Hepatocyte (in vitro differentiated cells): Measurements from ENCODE around the gene CTRB2. TPM values are rescaled to one million over a fixed set of nuclear protein-coding genes. Genes with fewer than 3 reads are reported as not detected.

Source experiments
- DNase-seq: peaks from one replicate; pipeline ENCODE4 v3.0.0-alpha.2; 2016; ENCODE audit warnings: low spot score
- H2AFZ ChIP-seq: fragments of 200-600 bp; sonication (generic); 2 replicates; pipeline ENCODE4 v1.6.0; 2016; ENCODE audit warnings: antibody characterized with exemption, mild to moderate bottlenecking
- H3K27ac ChIP-seq: fragments of 200-600 bp; sonication (generic); 2 replicates; pipeline ENCODE4 v1.5.1; 2016; ENCODE audit warnings: mild to moderate bottlenecking
- H3K27me3 ChIP-seq: fragments of 200-600 bp; sonication (generic); 2 replicates; pipeline ENCODE4 v1.6.1; 2016
- H3K36me3 ChIP-seq: fragments of 200-600 bp; sonication (generic); replicated peaks from 2 replicates; pipeline ENCODE4 v1.5.1; 2016; ENCODE audit warnings: low read depth; ENCODE audit not compliant: insufficient read depth
- H3K4me1 ChIP-seq: fragments of 200-600 bp; sonication (generic); 2 replicates; pipeline ENCODE4 v1.5.1; 2016; ENCODE audit warnings: mild to moderate bottlenecking, moderate library complexity; ENCODE audit not compliant: insufficient read depth
- H3K4me2 ChIP-seq: fragments of 200-600 bp; sonication (generic); 2 replicates; pipeline ENCODE4 v1.6.0; 2016
- H3K4me3 ChIP-seq: fragments of 200-600 bp; sonication (generic); 2 replicates; pipeline ENCODE4 v1.5.1; 2016; ENCODE audit warnings: mild to moderate bottlenecking
- H3K79me2 ChIP-seq: fragments of 200-600 bp; sonication (generic); 2 replicates; pipeline ENCODE4 v1.6.0; 2017; ENCODE audit warnings: mild to moderate bottlenecking
- H3K9me2 ChIP-seq: fragments of 200-600 bp; sonication (generic); replicated peaks from 2 replicates; pipeline ENCODE4 v1.6.0; 2017; ENCODE audit warnings: mild to moderate bottlenecking; ENCODE audit not compliant: insufficient read depth
- H3K9me3 ChIP-seq: fragments of 200-600 bp; sonication (generic); 2 replicates; pipeline ENCODE4 v1.5.1; 2016; ENCODE audit warnings: low read depth, mild to moderate bottlenecking
- H4K20me1 ChIP-seq: fragments of 200-600 bp; sonication (generic); 2 replicates; pipeline ENCODE4 v1.6.0; 2016; ENCODE audit warnings: mild to moderate bottlenecking; ENCODE audit not compliant: insufficient read depth, poor library complexity, severe bottlenecking
- EZH2 ChIP-seq: fragments of 200-600 bp; sonication (generic); IDR thresholded peaks from 2 replicates; pipeline ENCODE4 v1.6.1; 2016; ENCODE audit warnings: antibody characterized with exemption, mild to moderate bottlenecking, borderline replicate concordance
- EZH2phosphoT487 ChIP-seq: fragments of 200-600 bp; sonication (generic); IDR thresholded peaks from one replicate; pipeline ENCODE4 v1.6.1; 2018; ENCODE audit warnings: antibody characterized with exemption, mild to moderate bottlenecking, low read depth, moderate library complexity; ENCODE audit not compliant: unreplicated experiment, severe bottlenecking
- WGBS: methylation state at CpG from one replicate; pipeline ENCODE4 v1.1.6; 2016; ENCODE audit warnings: low lambda C conversion rate; ENCODE audit errors: missing lambda C conversion rate; 5-methylcytosine and 5-hydroxymethylcytosine counted together
- polyA plus RNA-seq: library from polyadenylated mRNA; unstranded; fragments of >200 nt; fragmentation: Nextera tagmentation; extraction: Ambion mirVana; gene quantifications from 2 replicates; pipeline ENCODE4 v1.2.1, GENCODE V29; 2016
- total RNA-seq: library from RNA; depleted of rRNA; stranded (reverse); fragments of >200 nt; gene quantifications from 2 replicates; pipeline ENCODE4 v1.2.3, GENCODE V29; 2014
- TF ChIP-seq, protein P1 (sequence below): fragments of 200-600 bp; sonication (generic); IDR thresholded peaks from 2 replicates; pipeline ENCODE4 v1.5.1; 2016; ENCODE audit warnings: antibody characterized with exemption, mild to moderate bottlenecking; ENCODE audit not compliant: poor library complexity

Gene CTRB2
- total and polyA plus RNA-seq, 2 experiments from 2014 or later, result 0.44 TPM; not detected in 1

GRCh38 chr16:75252946-75253911 lies 46.3 kb upstream of the CTRB2 start:
- H2AFZ ChIP-seq, result no peak overlapping the region
- peak overlapping the region; percentile 73 for H3K4me2 ChIP-seq
- H4K20me1 ChIP-seq, result peaks cover 85% of the 10 kb centered on the region
- peak overlapping the region; percentile 96 for H3K27ac ChIP-seq
- H3K9me2 ChIP-seq, result no peaks in the 10 kb centered on the region
- peak; percentile 58 for DNase-seq
- 58% methylated on average over 15 of the region's 15 CpGs for WGBS
- TF ChIP-seq, protein P1, sequence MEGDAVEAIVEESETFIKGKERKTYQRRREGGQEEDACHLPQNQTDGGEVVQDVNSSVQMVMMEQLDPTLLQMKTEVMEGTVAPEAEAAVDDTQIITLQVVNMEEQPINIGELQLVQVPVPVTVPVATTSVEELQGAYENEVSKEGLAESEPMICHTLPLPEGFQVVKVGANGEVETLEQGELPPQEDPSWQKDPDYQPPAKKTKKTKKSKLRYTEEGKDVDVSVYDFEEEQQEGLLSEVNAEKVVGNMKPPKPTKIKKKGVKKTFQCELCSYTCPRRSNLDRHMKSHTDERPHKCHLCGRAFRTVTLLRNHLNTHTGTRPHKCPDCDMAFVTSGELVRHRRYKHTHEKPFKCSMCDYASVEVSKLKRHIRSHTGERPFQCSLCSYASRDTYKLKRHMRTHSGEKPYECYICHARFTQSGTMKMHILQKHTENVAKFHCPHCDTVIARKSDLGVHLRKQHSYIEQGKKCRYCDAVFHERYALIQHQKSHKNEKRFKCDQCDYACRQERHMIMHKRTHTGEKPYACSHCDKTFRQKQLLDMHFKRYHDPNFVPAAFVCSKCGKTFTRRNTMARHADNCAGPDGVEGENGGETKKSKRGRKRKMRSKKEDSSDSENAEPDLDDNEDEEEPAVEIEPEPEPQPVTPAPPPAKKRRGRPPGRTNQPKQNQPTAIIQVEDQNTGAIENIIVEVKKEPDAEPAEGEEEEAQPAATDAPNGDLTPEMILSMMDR, result no peak
- TF ChIP-seq EZH2 (no peak), EZH2phosphoT487 (no peak)
- H3K79me2 ChIP-seq, result peaks cover 94% of the 10 kb centered on the region
- H3K27me3 ChIP-seq, result no peaks in the 10 kb centered on the region
- H3K4me1 ChIP-seq, result peaks cover 85% of the 10 kb centered on the region
- H3K36me3 ChIP-seq, result no peaks in the 10 kb centered on the region
- H3K4me3 ChIP-seq, result no peak overlapping the region
- H3K9me3 ChIP-seq, result no peaks in the 10 kb centered on the region

- Histone ChIP-seq H4K20me1 (peaks cover 85% of the 10 kb centered on the region), H3K36me3 (no peaks in the 10 kb centered on the region), H3K4me3 (no peak overlapping the region), H3K9me3 (no peaks in the 10 kb centered on the region), H2AFZ (no peak overlapping the region), H3K79me2 (peaks cover 94% of the 10 kb centered on the region), H3K4me1 (peaks cover 84% of the 10 kb centered on the region), H3K4me2 (peak overlapping the region; percentile 73), H3K27me3 (no peaks in the 10 kb centered on the region), H3K9me2 (no peaks in the 10 kb centered on the region), H3K27ac (peak overlapping the region; percentile 96)
- TF ChIP-seq EZH2phosphoT487, result no peak
- TF ChIP-seq, protein P1, result no peak
- TF ChIP-seq EZH2, result no peak
- WGBS, result 60% methylated on average over 24 of the region's 24 CpGs
- DNase-seq, result no peak
Observed at GRCh38 chr16:75252049-75252864, 45.3 kb upstream of the CTRB2 start.

DNA sequence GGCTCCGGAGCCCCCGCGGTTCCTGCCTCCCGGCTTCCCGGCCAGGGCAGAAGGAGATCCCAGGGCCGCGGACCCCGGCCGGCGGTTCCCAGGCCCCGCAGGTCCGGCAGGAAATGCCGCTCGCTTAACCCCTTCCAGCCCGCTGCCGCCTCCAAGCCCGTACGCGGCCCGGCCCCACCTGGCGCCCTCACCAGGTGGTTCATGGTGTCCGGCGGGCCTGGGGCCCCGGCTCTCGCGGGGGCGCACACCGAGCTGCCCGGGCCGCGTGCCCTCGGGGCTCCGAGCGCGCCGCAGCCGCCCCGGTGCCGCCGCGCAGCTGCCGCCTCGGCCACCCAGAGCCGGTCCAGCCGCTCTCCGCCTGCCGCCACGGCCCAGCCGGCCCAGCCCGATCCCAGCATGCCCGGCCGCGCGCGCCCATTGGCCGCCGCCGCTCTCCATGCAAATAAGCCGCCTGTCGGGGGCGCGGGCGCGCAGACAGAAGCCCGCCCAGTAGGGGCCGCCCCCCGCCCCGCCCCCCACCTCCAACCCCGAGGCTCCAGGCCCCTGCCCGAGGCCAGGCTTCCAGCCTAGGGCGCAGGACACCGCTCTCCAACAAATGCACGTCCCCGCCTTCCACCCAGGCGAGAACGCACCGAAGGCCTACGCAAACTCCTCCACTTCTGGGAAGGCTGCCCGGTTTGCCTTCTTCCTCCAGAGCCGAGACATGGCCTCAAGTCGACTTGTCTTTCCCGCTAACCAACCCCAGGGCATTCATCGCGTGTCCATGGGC lies 44.5 kb upstream of the CTRB2 start, which contains the start of gene BCAR1:
Gene BCAR1 (minus strand): TSS at position 345 of the 769 bp plus-strand sequence. CDS start 142 bp downstream, at position 203.
- WGBS, result 7% methylated on average over 33 of the region's 84 CpGs
- Histone ChIP-seq H3K27me3 (no peaks in the 10 kb centered on the region), H3K9me3 (no peaks in the 10 kb centered on the region)

More for the DNA sequence above, 44.5 kb upstream of the CTRB2 start, which contains the start of gene BCAR1:
- Histone ChIP-seq H3K4me2 (peak within 1 kb of the TSS; percentile 99), H3K27ac (peak within 1 kb of the TSS; percentile 96), H2AFZ (peak within 1 kb of the TSS; percentile 31), H3K36me3 (no peaks in the 10 kb centered on the region), H4K20me1 (peaks cover 82% of the 10 kb centered on the region), H3K9me2 (no peaks in the 10 kb centered on the region), H3K79me2 (peaks cover 94% of the 10 kb centered on the region), H3K4me1 (peaks cover 84% of the 10 kb centered on the region), H3K4me3 (peak within 1 kb of the TSS; percentile 95)
- peak; percentile 96 for DNase-seq
- TF ChIP-seq, protein P1, result no peak
- no peak for TF ChIP-seq EZH2
- TF ChIP-seq EZH2phosphoT487, result no peak
